HepG2 (cell line): ENCODE measurements around the gene ZNF684. TPM values are rescaled to one million over a fixed set of nuclear protein-coding genes. Genes with fewer than 3 reads are reported as not detected.
A peak's percentile ranks its signal among the peaks of the same experiment; 100 is the strongest.

Source experiments
- ARID2 ChIP-seq: sonication (generic); formaldehyde crosslinking; IDR thresholded peaks from 2 replicates; pipeline ENCODE4 v1.8.1; 2022; ENCODE audit warnings: mild to moderate bottlenecking, missing genetic modification reagents, borderline replicate concordance
- HNF4G ChIP-seq, 2 experiments: sonication (generic) in 1 of 2; formaldehyde crosslinking in 1 of 2; IDR thresholded peaks; 2 replicates each; pipeline versions ENCODE4 v1.4.0 to v1.6.1; 2011 to 2020; ENCODE audit warnings: borderline replicate concordance in 2 of 2, low read depth in 2 of 2, mild to moderate bottlenecking in 2 of 2, low read length in 1 of 2, missing genetic modification reagents in 1 of 2, moderate library complexity in 1 of 2
- HOXD1 ChIP-seq: sonication (generic); formaldehyde crosslinking; IDR thresholded peaks from 2 replicates; pipeline ENCODE4 v1.5.0; 2020; ENCODE audit warnings: missing genetic modification reagents
- IKZF1 ChIP-seq: fragments of 450-650 bp; IDR thresholded peaks from 2 replicates; pipeline ENCODE4 v1.7.1; 2016
- IKZF4 ChIP-seq: sonication (generic); formaldehyde crosslinking; IDR thresholded peaks from 2 replicates; pipeline ENCODE4 v1.5.1; 2020; ENCODE audit warnings: borderline replicate concordance, mild to moderate bottlenecking, low read depth, missing genetic modification reagents; ENCODE audit errors: not compliant biosample characterization
- MAZ ChIP-seq, 2 experiments: sonication (generic) in 1 of 2; formaldehyde crosslinking in 1 of 2; IDR thresholded peaks; 2 replicates each; pipeline versions ENCODE4 v1.5.0 to v1.6.1; 2012 to 2020; ENCODE audit warnings: low read depth in 2 of 2, mild to moderate bottlenecking in 2 of 2, borderline replicate concordance in 1 of 2, improper control_type of control experiment in 1 of 2, low read length in 1 of 2, missing genetic modification reagents in 1 of 2, moderate library complexity in 1 of 2
- NCOR1 ChIP-seq: fragments of 200-600 bp; sonication (generic); IDR thresholded peaks from 2 replicates; pipeline ENCODE4 v1.7.0; 2017; ENCODE audit warnings: antibody characterized with exemption, low read length, borderline replicate concordance
- ZBTB14 ChIP-seq: sonication (generic); formaldehyde crosslinking; IDR thresholded peaks from 2 replicates; pipeline ENCODE4 v1.4.0; 2020; ENCODE audit warnings: missing genetic modification reagents
- ZBTB37 ChIP-seq: sonication (generic); formaldehyde crosslinking; IDR thresholded peaks from 2 replicates; pipeline ENCODE4 v1.4.0; 2020; ENCODE audit warnings: mild to moderate bottlenecking, missing genetic modification reagents
- ZNF354B ChIP-seq: sonication (generic); formaldehyde crosslinking; IDR thresholded peaks from 2 replicates; pipeline ENCODE4 v1.8.0; 2022; ENCODE audit warnings: mild to moderate bottlenecking, missing genetic modification reagents
- ZNF546 ChIP-seq: sonication (generic); formaldehyde crosslinking; conservative IDR thresholded peaks from 2 replicates; pipeline ENCODE4 v1.8.1; 2023; ENCODE audit warnings: mild to moderate bottlenecking, missing genetic modification reagents
- ZNF547 ChIP-seq: sonication (generic); formaldehyde crosslinking; IDR thresholded peaks from 2 replicates; pipeline ENCODE4 v1.5.1; 2020; ENCODE audit warnings: mild to moderate bottlenecking, missing genetic modification reagents
- polyA plus RNA-seq, 8 experiments: library from polyadenylated mRNA; depleted of rRNA in 3 of 8; stranded (reverse) in 7 of 8; unstranded in 1 of 8; fragments of >200 nt; fragmentation: Illumina TruSeq in 4 of 8; extraction: Trizol in 4 of 8; gene quantifications; 2 replicates each; pipeline versions ENCODE4 v1.2.1 to v1.2.3, GENCODE V29; 2011 to 2016; ENCODE audit warnings: low read depth in 4 of 8, missing spikeins in 1 of 8, mixed read lengths in 1 of 8; ENCODE audit not compliant: insufficient read depth in 1 of 8
- total RNA-seq, 5 experiments: library from RNA; depleted of rRNA; stranded (reverse); fragments of >200 nt; fragmentation: Illumina TruSeq; extraction: Trizol; gene quantifications; 2 replicates each; pipeline ENCODE4 v1.2.3, GENCODE V29; 2016; ENCODE audit warnings: low read depth in 1 of 5
- TF ChIP-seq, protein P1 (sequence below): sonication (generic); formaldehyde crosslinking; IDR thresholded peaks from 2 replicates; pipeline ENCODE4 v1.4.0; 2020; ENCODE audit warnings: missing genetic modification reagents
- TF ChIP-seq, protein P2 (sequence below): sonication (generic); formaldehyde crosslinking; IDR thresholded peaks from 2 replicates; pipeline ENCODE4 v1.4.0; 2020; ENCODE audit warnings: missing genetic modification reagents, borderline replicate concordance
- TF ChIP-seq, protein P3 (sequence below): sonication (generic); formaldehyde crosslinking; IDR thresholded peaks from 2 replicates; pipeline ENCODE4 v1.5.0; 2020; ENCODE audit warnings: missing genetic modification reagents

ZNF684 gene
- total and polyA plus RNA-seq, 2 of the 13 experiments (the other 11 are each of a cell fraction or from before 2014, with no cell fraction given) = 6.5 to 15.2 TPM

GRCh38 chr1:40508375-40509341 lies 22.8 kb upstream of the ZNF684 start, which contains the start of gene EXO5 (continued):
- TF ChIP-seq MAZ (IDR thresholded peaks at IDR 0.05; ENCODE audit: borderline replicate concordance, low read depth, low read length) (no peak), MAZ (CRISPR knock-in tag; IDR thresholded peaks at IDR 0.05; ENCODE audit: low read depth) (0 out of 2 replicates have a peak, but pooled peaks have one; percentile 19), HOXD1 (CRISPR knock-in tag) (peak; percentile 93), IKZF4 (CRISPR knock-in tag) (no peak), ZNF546 (peak; percentile 80), ZNF354B (0 out of 2 replicates have a peak, but pooled peaks have one; percentile 61), HNF4G (IDR thresholded peaks at IDR 0.05; ENCODE audit: borderline replicate concordance, low read depth, low read length) (no peak), HNF4G (CRISPR knock-in tag; IDR thresholded peaks at IDR 0.05; ENCODE audit: borderline replicate concordance, low read depth) (0 out of 2 replicates have a peak, but pooled peaks have one; percentile 34), NCOR1 (no peak), ZBTB37 (CRISPR knock-in tag) (no peak), ZNF547 (CRISPR knock-in tag) (no peak; the same call in 1 of the 2 replicates), ARID2 (CRISPR knock-in tag) (no peak; the same call in 1 of the 2 replicates), IKZF1 (no peak), ZBTB14 (CRISPR knock-in tag) (peak; percentile 49; the same call in 1 of the 2 replicates)
- TF ChIP-seq, protein P1, sequence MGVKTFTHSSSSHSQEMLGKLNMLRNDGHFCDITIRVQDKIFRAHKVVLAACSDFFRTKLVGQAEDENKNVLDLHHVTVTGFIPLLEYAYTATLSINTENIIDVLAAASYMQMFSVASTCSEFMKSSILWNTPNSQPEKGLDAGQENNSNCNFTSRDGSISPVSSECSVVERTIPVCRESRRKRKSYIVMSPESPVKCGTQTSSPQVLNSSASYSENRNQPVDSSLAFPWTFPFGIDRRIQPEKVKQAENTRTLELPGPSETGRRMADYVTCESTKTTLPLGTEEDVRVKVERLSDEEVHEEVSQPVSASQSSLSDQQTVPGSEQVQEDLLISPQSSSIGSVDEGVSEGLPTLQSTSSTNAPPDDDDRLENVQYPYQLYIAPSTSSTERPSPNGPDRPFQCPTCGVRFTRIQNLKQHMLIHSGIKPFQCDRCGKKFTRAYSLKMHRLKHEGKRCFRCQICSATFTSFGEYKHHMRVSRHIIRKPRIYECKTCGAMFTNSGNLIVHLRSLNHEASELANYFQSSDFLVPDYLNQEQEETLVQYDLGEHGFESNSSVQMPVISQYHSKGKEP (CRISPR knock-in tag) = peak; percentile 69; the same call in 1 of the 2 replicates
- TF ChIP-seq, protein P2, sequence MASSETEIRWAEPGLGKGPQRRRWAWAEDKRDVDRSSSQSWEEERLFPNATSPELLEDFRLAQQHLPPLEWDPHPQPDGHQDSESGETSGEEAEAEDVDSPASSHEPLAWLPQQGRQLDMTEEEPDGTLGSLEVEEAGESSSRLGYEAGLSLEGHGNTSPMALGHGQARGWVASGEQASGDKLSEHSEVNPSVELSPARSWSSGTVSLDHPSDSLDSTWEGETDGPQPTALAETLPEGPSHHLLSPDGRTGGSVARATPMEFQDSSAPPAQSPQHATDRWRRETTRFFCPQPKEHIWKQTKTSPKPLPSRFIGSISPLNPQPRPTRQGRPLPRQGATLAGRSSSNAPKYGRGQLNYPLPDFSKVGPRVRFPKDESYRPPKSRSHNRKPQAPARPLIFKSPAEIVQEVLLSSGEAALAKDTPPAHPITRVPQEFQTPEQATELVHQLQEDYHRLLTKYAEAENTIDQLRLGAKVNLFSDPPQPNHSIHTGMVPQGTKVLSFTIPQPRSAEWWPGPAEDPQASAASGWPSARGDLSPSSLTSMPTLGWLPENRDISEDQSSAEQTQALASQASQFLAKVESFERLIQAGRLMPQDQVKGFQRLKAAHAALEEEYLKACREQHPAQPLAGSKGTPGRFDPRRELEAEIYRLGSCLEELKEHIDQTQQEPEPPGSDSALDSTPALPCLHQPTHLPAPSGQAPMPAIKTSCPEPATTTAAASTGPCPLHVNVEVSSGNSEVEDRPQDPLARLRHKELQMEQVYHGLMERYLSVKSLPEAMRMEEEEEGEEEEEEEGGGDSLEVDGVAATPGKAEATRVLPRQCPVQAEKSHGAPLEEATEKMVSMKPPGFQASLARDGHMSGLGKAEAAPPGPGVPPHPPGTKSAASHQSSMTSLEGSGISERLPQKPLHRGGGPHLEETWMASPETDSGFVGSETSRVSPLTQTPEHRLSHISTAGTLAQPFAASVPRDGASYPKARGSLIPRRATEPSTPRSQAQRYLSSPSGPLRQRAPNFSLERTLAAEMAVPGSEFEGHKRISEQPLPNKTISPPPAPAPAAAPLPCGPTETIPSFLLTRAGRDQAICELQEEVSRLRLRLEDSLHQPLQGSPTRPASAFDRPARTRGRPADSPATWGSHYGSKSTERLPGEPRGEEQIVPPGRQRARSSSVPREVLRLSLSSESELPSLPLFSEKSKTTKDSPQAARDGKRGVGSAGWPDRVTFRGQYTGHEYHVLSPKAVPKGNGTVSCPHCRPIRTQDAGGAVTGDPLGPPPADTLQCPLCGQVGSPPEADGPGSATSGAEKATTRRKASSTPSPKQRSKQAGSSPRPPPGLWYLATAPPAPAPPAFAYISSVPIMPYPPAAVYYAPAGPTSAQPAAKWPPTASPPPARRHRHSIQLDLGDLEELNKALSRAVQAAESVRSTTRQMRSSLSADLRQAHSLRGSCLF (CRISPR knock-in tag) = peak; percentile 69; the same call in 1 of the 2 replicates
- TF ChIP-seq, protein P3, sequence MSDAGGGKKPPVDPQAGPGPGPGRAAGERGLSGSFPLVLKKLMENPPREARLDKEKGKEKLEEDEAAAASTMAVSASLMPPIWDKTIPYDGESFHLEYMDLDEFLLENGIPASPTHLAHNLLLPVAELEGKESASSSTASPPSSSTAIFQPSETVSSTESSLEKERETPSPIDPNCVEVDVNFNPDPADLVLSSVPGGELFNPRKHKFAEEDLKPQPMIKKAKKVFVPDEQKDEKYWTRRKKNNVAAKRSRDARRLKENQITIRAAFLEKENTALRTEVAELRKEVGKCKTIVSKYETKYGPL (CRISPR knock-in tag) = peak; percentile 51; the same call in 1 of the 2 replicates
